Heart right ventricle (tissue), 16 donors: ENCODE measurements around the gene PNRC1. TPM values are rescaled to one million over a fixed set of nuclear protein-coding genes. Genes with fewer than 3 reads are reported as not detected.
A peak's percentile ranks its signal among the peaks of the same experiment; 100 is the strongest.

Experiments used
- ATAC-seq, 8 donors: fragments of 200-7000 bp; cut with Tn5 transposase; one replicate each; pipeline ENCODE4 v1.9.1; 2020; ENCODE audit warnings: mild to moderate bottlenecking in 8 of 8, moderate library complexity in 8 of 8, moderate number of reproducible peaks in 1 of 8
- DNase-seq, 2 donors: peaks; one replicate each; pipeline ENCODE4 v3.0.0-alpha.2; 2020
- H3K27ac ChIP-seq, 10 donors: fragments of 200-600 bp; sonication (generic) in 2 of 10; one replicate each; pipeline versions ENCODE4 v1.5.0 to v1.8.0; 2020 to 2022; ENCODE audit warnings: mild to moderate bottlenecking in 3 of 10
- H3K27me3 ChIP-seq, 7 donors: fragments of 200-600 bp; one replicate each; pipeline ENCODE4 v1.8.0; 2021 to 2022; ENCODE audit warnings: mild to moderate bottlenecking in 2 of 7
- H3K36me3 ChIP-seq, 9 donors: fragments of 200-600 bp; sonication (generic) in 1 of 9; one replicate each; pipeline versions ENCODE4 v1.5.0 to v1.8.0; 2020 to 2022; ENCODE audit warnings: mild to moderate bottlenecking in 2 of 9
- H3K4me1 ChIP-seq, 9 donors: fragments of 200-600 bp; sonication (generic) in 1 of 9; one replicate each; pipeline versions ENCODE4 v1.5.0 to v1.8.0; 2020 to 2022; ENCODE audit warnings: mild to moderate bottlenecking in 4 of 9
- H3K4me3 ChIP-seq, 10 donors: fragments of 200-600 bp; sonication (generic) in 2 of 10; one replicate each; pipeline versions ENCODE4 v1.5.0 to v1.8.0; 2020 to 2022; ENCODE audit warnings: mild to moderate bottlenecking in 7 of 10, moderate library complexity in 2 of 10
- H3K9me3 ChIP-seq, 11 donors: fragments of 200-600 bp in 10 of 11; sonication (generic) in 2 of 11; one replicate each; pipeline versions ENCODE4 v1.5.0 to v1.8.0; 2013 to 2022; ENCODE audit warnings: mild to moderate bottlenecking in 2 of 11, control low read depth in 1 of 11, moderate library complexity in 1 of 11
- CTCF ChIP-seq, 9 donors: fragments of 200-600 bp; sonication (generic) in 2 of 9; IDR thresholded peaks; one replicate each; pipeline versions ENCODE4 v1.5.0 to v1.8.0; 2021 to 2022; ENCODE audit warnings: antibody characterized with exemption in 9 of 9, mild to moderate bottlenecking in 5 of 9, moderate library complexity in 1 of 9
- WGBS, 2 donors: extraction: QIAGEN DNeasy Blood & Tissue Kit; methylation state at CpG; one replicate each; pipeline ENCODE4 v1.1.7; 2013; ENCODE audit warnings: inconsistent platforms in 1 of 2; 5-methylcytosine and 5-hydroxymethylcytosine counted together
- intact Hi-C, 10 donors: fragments of 100-400 bp; cut with DNase I; formaldehyde crosslinking; loops; one replicate each; pipeline versions ENCODE4 v1.11.1 to v1.14.2; 2022
- polyA plus RNA-seq, 2 donors: library from polyadenylated mRNA; stranded (reverse); fragments of 200-250 nt; gene quantifications; one replicate each; pipeline ENCODE4 v1.2.3, GENCODE V29; 2013
- total RNA-seq, 10 donors: library from RNA; stranded (reverse); fragmentation: NEBNext Ultra II Directional in 3 of 10; extraction: Animal tissue kit (Norgen Biotek cat#: 25700) in 3 of 10; gene quantifications; one replicate each; pipeline versions ENCODE4 v1.2.1 to v1.2.4, GENCODE V29; 2021 to 2023
- donor health status: Arrhythmogenic right ventricular cardiomyopathy.
- donor health status: ischemic (EF 13 %, LVEDD 7.1; RV severe dilation, severe dysfunction).
- donor health status: healthy with polysubstance abuse.
- donor health status: DM: no; HTN: yes; CAD: no.
- donor health status: DM: no; HTN: no; CAD: no.
- donor health status: ischemic (EF 25% LVEDD 6.9; RV normal size, moderate dysfunction).
- donor health status: ischemic (EF 25% LVEDD 5.7; RV mildly dilated, moderate dysfunction).
- donor health status: healthy.
- donor health status: DM: yes; HTN: yes; CAD: no.
- donor health status: Ischemic cardiomyopathy.
- donor health status: ischemic (EF 35%, LVEDD 5.7; RV mildly dilated, moderate dysfunction).
- donor health status: nonischemic (EF 11% LVEDD 7.7; RV severe dilation, severe dysfunction).
- donor health status: DM: yes; HTN: yes; CAD: no.
- donor health status: PGD.
- donor health status: ischemic (EF 29% LVEDD 5.4; RV normal size, mild dysfunction).
- donor health status: nonischemic (EF 23%, LVEDD 6.1; RV moderate dilation, normal function).

PNRC1 gene
- total and polyA plus RNA-seq, 12 donors: 45.5 to 270 (median 207) TPM

GRCh38 chr6:89081129-89081422 lies 525 bp downstream of the PNRC1 start:
- no peak for DNase-seq

GRCh38 chr6:89081423-89082322 lies 1.1 kb downstream of the PNRC1 start:
- H3K27me3 ChIP-seq: no peaks in the 10 kb centered on the region
- peak; percentile 100 for DNase-seq
- peak overlapping the region; percentile 79 to 99 (median 97) for H3K4me3 ChIP-seq
- H3K9me3 ChIP-seq: no peaks in the 10 kb centered on the region
- no peak for TF ChIP-seq CTCF (IDR thresholded peaks at IDR 0.05)
- WGBS, 2 donors: 0% methylated on average over 59 to 69 of the region's 69 CpGs
- peak overlapping the region; percentile 99 to 100 (median 100) for H3K27ac ChIP-seq
- peaks cover 0 to 46% (median 25%) of the 10 kb centered on the region in 9 donors for H3K36me3 ChIP-seq
- intact Hi-C loops: loop anchor here in 7 of 10 donors (2.0 to 10.0 kb wide), 12 partner anchors 36 to 273 kb away; partner anchors contain the start of genes UBE2J1 (in 5 of the 7), PM20D2 (in 1 of the 7) and SRSF12 (in 1 of the 7)
- peaks cover 3 to 50% (median 39%) of the 10 kb centered on the region in 9 donors for H3K4me1 ChIP-seq
- peak; percentile 80 to 92 (median 84) for ATAC-seq

More at GRCh38 chr6:89081129-89081422, 525 bp downstream of the PNRC1 start:
- peak overlapping the region; percentile 99 to 100 (median 100) for H3K27ac ChIP-seq
- peak in 3 of 8 donors; percentile 0 to 32 (median 8) for ATAC-seq
- peak in 1 of 9 donors; percentile 15 for TF ChIP-seq CTCF (IDR thresholded peaks at IDR 0.05)
- peaks cover 0 to 40% (median 25%) of the 10 kb centered on the region in 9 donors for H3K36me3 ChIP-seq
- no peaks in the 10 kb centered on the region for H3K27me3 ChIP-seq
- H3K9me3 ChIP-seq: no peaks in the 10 kb centered on the region
- H3K4me1 ChIP-seq: peaks cover 3 to 44% (median 33%) of the 10 kb centered on the region in 9 donors
- 0 to 1% methylated on average over 33 to 36 of the region's 36 CpGs for WGBS, 2 donors
- peak overlapping the region; percentile 79 to 99 (median 97) for H3K4me3 ChIP-seq
- intact Hi-C loops: loop anchor here in 7 of 10 donors (2.0 to 10.0 kb wide), 11 partner anchors 36 to 274 kb away; partner anchors contain the start of genes UBE2J1 (in 5 of the 7), PM20D2 (in 1 of the 7) and SRSF12 (in 1 of the 7)

- Histone ChIP-seq H3K9me3 (no peaks in the 10 kb centered on the region), H3K36me3 (peaks cover 0 to 46% (median 25%) of the 10 kb centered on the region in 9 donors), H3K27me3 (no peaks in the 10 kb centered on the region), H3K27ac (peak overlapping the region; percentile 99 to 100 (median 100)), H3K4me3 (peak overlapping the region; percentile 79 to 99 (median 97)), H3K4me1 (peaks cover 3 to 58% (median 42%) of the 10 kb centered on the region in 9 donors)
- WGBS, 2 donors: 1% methylated on average over 9 of the region's 9 CpGs
- TF ChIP-seq CTCF (IDR thresholded peaks at IDR 0.05): no peak
- intact Hi-C loops: loop anchor here in 7 of 10 donors (2.0 to 10.0 kb wide), 10 partner anchors 35 to 272 kb away; partner anchors contain the start of genes UBE2J1 (in 5 of the 7), PM20D2 (in 1 of the 7) and SRSF12 (in 1 of the 7)
- ATAC-seq: no peak
- no peak for DNase-seq
Observed at GRCh38 chr6:89082486-89082891, 1.9 kb downstream of the PNRC1 start.

GRCh38 chr6:89084542-89084941 lies 4.0 kb downstream of the PNRC1 start:
- peak overlapping the region in 5 of 10 donors; percentile 79 to 99 (median 98) for H3K4me3 ChIP-seq
- no peak for ATAC-seq
- peaks cover 0 to 46% (median 25%) of the 10 kb centered on the region in 9 donors for H3K36me3 ChIP-seq
- no peak for DNase-seq
- TF ChIP-seq CTCF (IDR thresholded peaks at IDR 0.05): no peak
- H3K4me1 ChIP-seq: peaks cover 3 to 58% (median 42%) of the 10 kb centered on the region in 9 donors
- no peaks in the 10 kb centered on the region for H3K9me3 ChIP-seq
- H3K27me3 ChIP-seq: no peaks in the 10 kb centered on the region
- H3K27ac ChIP-seq: peak overlapping the region in 2 of 10 donors; percentile 42 to 100
- intact Hi-C loops: loop anchor here in 7 of 10 donors (2.0 to 10.0 kb wide), 9 partner anchors 33 to 270 kb away; partner anchors contain the start of genes UBE2J1 (in 5 of the 7), PM20D2 (in 2 of the 7) and SRSF12 (in 1 of the 7)
